ENCODE data around the gene ATP10A.

DNA sequence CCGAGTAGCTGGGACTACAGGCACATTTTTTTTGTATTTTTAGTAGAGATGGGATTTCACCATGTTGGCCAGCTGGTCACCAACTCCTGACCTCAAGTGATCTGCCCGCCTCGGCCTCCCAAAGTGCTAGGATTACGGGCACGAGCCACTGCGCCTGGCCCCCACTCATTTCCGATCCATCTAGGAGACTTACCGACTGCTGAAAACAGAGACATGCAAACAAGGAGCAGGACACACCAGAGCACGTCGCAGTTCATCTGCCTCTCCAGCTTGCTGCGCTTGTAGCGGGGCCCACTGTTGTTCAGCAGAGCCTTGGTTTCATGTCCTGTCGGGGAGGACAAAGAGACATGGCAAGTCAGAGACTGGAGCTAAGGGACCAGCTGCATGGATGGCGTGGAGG lies 137.4 kb downstream of the ATP10A start:
- TF ChIP-seq, protein P1, sequence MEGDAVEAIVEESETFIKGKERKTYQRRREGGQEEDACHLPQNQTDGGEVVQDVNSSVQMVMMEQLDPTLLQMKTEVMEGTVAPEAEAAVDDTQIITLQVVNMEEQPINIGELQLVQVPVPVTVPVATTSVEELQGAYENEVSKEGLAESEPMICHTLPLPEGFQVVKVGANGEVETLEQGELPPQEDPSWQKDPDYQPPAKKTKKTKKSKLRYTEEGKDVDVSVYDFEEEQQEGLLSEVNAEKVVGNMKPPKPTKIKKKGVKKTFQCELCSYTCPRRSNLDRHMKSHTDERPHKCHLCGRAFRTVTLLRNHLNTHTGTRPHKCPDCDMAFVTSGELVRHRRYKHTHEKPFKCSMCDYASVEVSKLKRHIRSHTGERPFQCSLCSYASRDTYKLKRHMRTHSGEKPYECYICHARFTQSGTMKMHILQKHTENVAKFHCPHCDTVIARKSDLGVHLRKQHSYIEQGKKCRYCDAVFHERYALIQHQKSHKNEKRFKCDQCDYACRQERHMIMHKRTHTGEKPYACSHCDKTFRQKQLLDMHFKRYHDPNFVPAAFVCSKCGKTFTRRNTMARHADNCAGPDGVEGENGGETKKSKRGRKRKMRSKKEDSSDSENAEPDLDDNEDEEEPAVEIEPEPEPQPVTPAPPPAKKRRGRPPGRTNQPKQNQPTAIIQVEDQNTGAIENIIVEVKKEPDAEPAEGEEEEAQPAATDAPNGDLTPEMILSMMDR (IDR thresholded peaks at IDR 0.05; ENCODE audit: poor library complexity): no peak
- TF ChIP-seq EZH2phosphoT487 (IDR thresholded peaks at IDR 0.05; ENCODE audit: low read depth, severe bottlenecking, unreplicated experiment) (no peak), EZH2 (IDR thresholded peaks at IDR 0.05; ENCODE audit: borderline replicate concordance) (no peak)
